Endothelial cell of umbilical vein (primary cell): ENCODE results near the gene UVRAG. TPM values are rescaled to one million over a fixed set of nuclear protein-coding genes. Genes with fewer than 3 reads are reported as not detected.

Experiments used
- BruUV-seq: library from RNA; stranded (reverse); fragments of 400-500 nt; replicated peaks from 2 replicates; lab custom pipeline; 2021; lab: Mats Ljungman, UMichigan
- CTCF ChIA-PET: fragments of 300-600, 350-600 bp; sonication (Branson Sonifier 250); formaldehyde crosslinking; loops from one replicate; lab custom pipeline; 2021; ENCODE audit warnings: antibody characterized with exemption, inconsistent platforms; lab: Charles Lee
- POLR2A ChIA-PET: fragments of 300-600, 350-600 bp; sonication (Branson Sonifier 250); formaldehyde crosslinking; loops from one replicate; lab custom pipeline; 2021; ENCODE audit warnings: antibody characterized with exemption, inconsistent platforms; lab: Charles Lee
- DNase-seq: peaks from one replicate; pipeline ENCODE4 v3.0.0-alpha.2; 2011; ENCODE audit warnings: low read depth, low spot score
- FAIRE-seq: peaks from 2 replicates; lab custom pipeline; 2011; peaks lifted over from hg19 to GRCh38; lab: Jason Lieb, UNC
- H2AFZ ChIP-seq: 2 replicates; pipeline ENCODE4 v1.6.0; 2012; ENCODE audit warnings: low read depth, low read length, control low read depth, inconsistent platforms
- H3K27ac ChIP-seq: 2 replicates; pipeline ENCODE4 v1.5.1; 2011; ENCODE audit warnings: low read depth, mild to moderate bottlenecking, control low read depth, low read length, moderate library complexity; ENCODE audit not compliant: insufficient read depth
- H3K27me3 ChIP-seq, 2 experiments: 2 replicates each; pipeline versions ENCODE4 v1.6.0 to v1.6.1; 2011; ENCODE audit warnings: low read length in 2 of 2, mixed read lengths in 1 of 2; ENCODE audit not compliant: control insufficient read depth in 2 of 2, insufficient read depth in 2 of 2
- H3K36me3 ChIP-seq, 2 experiments: 2 replicates in 1 of 2; 3 replicates in 1 of 2; pipeline ENCODE4 v1.5.1; 2011; ENCODE audit warnings: low read length in 2 of 2, mild to moderate bottlenecking in 1 of 2, moderate library complexity in 1 of 2; ENCODE audit not compliant: control insufficient read depth in 2 of 2, insufficient read depth in 2 of 2; ENCODE audit errors: extremely low read depth in 1 of 2
- H3K4me1 ChIP-seq: 3 replicates; pipeline ENCODE4 v1.5.1; 2011; ENCODE audit warnings: mild to moderate bottlenecking, low read length; ENCODE audit not compliant: control insufficient read depth, insufficient read depth; ENCODE audit errors: extremely low read depth
- H3K4me2 ChIP-seq: 2 replicates; pipeline ENCODE4 v1.6.1; 2011; ENCODE audit warnings: low read length, control low read depth, mixed read lengths; ENCODE audit not compliant: insufficient read depth
- H3K4me3 ChIP-seq, 3 experiments: fragments of 200-600 bp in 1 of 3; sonication (generic), shearing (Covaris generic) in 1 of 3; replicated peaks in 1 of 3; 2 replicates each; pipeline ENCODE4 v1.5.1; 2011 to 2016; ENCODE audit warnings: control low read depth in 3 of 3, low read length in 3 of 3, mild to moderate bottlenecking in 2 of 3, inconsistent platforms in 1 of 3, low read depth in 1 of 3, moderate library complexity in 1 of 3; ENCODE audit not compliant: insufficient read depth in 1 of 3
- H3K79me2 ChIP-seq: 2 replicates; pipeline ENCODE4 v1.6.0; 2012; ENCODE audit warnings: low read length, inconsistent platforms; ENCODE audit not compliant: control insufficient read depth, insufficient read depth
- H3K9ac ChIP-seq: replicated peaks from 2 replicates; pipeline ENCODE3; 2011; ENCODE audit warnings: low read length, control low read depth; ENCODE audit not compliant: insufficient read depth; ENCODE audit errors: extremely low read depth
- H3K9me1 ChIP-seq: replicated peaks from 3 replicates; pipeline ENCODE4 v1.6.0; 2011; ENCODE audit warnings: mild to moderate bottlenecking, low read length; ENCODE audit not compliant: control insufficient read depth, insufficient read depth; ENCODE audit errors: extremely low read depth
- H3K9me3 ChIP-seq: replicated peaks from 2 replicates; pipeline ENCODE4 v1.5.1; 2012; ENCODE audit warnings: low read length, inconsistent platforms; ENCODE audit not compliant: control insufficient read depth, insufficient read depth
- H4K20me1 ChIP-seq: replicated peaks from 2 replicates; pipeline ENCODE3; 2011; ENCODE audit warnings: mild to moderate bottlenecking, low read length; ENCODE audit not compliant: control insufficient read depth, insufficient read depth; ENCODE audit errors: extremely low read depth
- FOS ChIP-seq: IDR thresholded peaks from 2 replicates; pipeline ENCODE4 v1.6.1; 2011; ENCODE audit warnings: mild to moderate bottlenecking, low read length, moderate library complexity, borderline replicate concordance; ENCODE audit not compliant: insufficient read depth
- JUN ChIP-seq: IDR thresholded peaks from 2 replicates; pipeline ENCODE4 v1.6.1; 2011; ENCODE audit warnings: borderline replicate concordance, low read depth; ENCODE audit not compliant: insufficient read length, insufficient read depth
- MYC ChIP-seq: IDR thresholded peaks from one replicate; pipeline ENCODE4 v1.6.1; 2011; ENCODE audit warnings: mild to moderate bottlenecking, low read depth, low read length
- POLR2AphosphoS5 ChIP-seq: IDR thresholded peaks from 2 replicates; pipeline ENCODE4 v1.6.1; 2012; ENCODE audit warnings: low read depth, mild to moderate bottlenecking, control low read depth, low read length, moderate library complexity; ENCODE audit not compliant: insufficient read depth
- dilution Hi-C: fragments of 300-500 bp; cut with MboI; formaldehyde crosslinking; loops from one replicate; pipeline ENCODE4 v1.15.0; 2019; ENCODE audit warnings: low sequenced_read_pairs; ENCODE audit not compliant: extremely low pct_ligation_motif_present
- intact Hi-C: fragments of 100-400 bp; cut with micrococcal nuclease; formaldehyde crosslinking; loops from one replicate; pipeline ENCODE4 v1.10.0; 2022
- polyA plus RNA-seq, 4 experiments: library from polyadenylated mRNA; depleted of rRNA in 3 of 4; stranded (reverse) in 3 of 4; unstranded in 1 of 4; fragments of >200 nt; gene quantifications; 2 replicates each; pipeline versions ENCODE4 v1.2.1 to v1.2.3, GENCODE V29; 2011 to 2012; ENCODE audit warnings: missing spikeins in 1 of 4
- total RNA-seq: library from RNA; stranded (reverse); gene quantifications from 2 replicates; pipeline ENCODE4 v1.2.3, GENCODE V29; 2021
- TF ChIP-seq, protein P1 (sequence below): IDR thresholded peaks from 2 replicates; pipeline ENCODE4 v1.6.1; 2011; ENCODE audit not compliant: insufficient read depth, insufficient read length

The UVRAG gene
- total and polyA plus RNA-seq, 2 donors (not counting 3 experiments of a cell fraction or from before 2014, with no cell fraction given), result 21.2 to 65.6 TPM

DNA sequence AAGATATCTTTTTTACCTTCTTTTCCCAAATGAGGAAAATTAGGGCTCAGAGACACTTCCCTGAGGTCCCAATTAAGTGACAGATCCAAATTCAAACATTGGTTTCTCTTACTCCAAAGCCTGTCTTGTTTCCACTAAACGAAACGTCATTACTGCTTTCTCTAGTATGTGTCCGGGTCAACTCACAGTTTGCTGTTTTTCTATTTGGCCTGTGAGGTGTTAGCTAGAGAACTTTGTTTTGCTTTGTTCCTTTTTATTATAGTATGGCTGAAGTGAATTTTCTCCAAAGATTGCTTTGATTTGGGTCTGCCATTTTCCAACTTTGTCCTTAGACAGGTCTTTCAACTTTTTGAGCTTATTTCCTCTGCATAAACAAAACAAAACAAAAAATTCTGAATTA, 179.6 kb downstream of the UVRAG start:
- ChIA-PET POLR2A (no interaction called here), CTCF (interaction anchor here (1.9 kb wide), 1 partner anchor 11 kb away, joined by 5 read pairs; no protein-coding TSS in a partner anchor)
- dilution Hi-C loops, result no loop called here

DNA sequence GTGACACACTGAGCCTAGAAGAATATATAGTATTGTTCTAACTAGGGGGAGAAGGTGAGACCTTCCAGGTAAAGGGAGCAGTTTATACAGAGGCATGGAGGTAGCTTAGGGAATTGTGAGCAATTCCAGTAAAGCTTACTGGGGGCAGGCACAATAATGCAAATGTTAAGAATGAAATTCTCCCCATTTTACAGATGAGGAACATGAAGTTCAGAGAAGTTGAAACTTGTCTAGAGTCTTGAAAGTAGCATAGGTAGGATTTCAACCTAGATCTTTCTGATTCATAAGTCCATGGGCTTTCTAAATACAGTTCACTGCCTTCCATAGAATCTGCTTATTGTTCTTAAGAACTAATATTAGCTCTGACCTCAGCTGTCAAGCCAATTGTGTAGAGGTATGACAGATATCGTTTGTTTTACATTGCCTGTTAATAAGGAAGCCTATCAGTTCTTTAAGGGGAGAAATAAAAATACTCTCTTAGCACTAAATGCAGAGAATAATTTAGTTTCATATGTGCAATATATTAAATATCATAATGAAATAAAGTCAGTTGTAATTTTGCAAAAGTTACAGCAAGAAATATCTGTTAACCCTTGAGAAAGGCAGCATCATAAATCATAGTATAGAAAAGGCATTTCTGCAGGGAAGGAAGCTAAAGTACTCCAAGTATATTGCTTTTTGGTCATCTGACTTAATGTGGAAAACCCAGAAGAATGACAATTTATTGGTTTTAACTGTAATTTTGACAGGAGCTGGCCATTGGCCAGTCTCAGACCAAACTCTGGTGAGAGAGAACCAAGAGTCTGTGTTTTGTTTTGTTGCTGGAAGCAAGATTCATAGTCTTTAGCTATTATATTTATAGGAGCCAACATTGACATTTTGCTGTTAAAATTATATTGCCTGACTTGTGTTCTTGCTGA, 181.8 kb downstream of the UVRAG start:
- Histone ChIP-seq H3K79me2 (peaks cover 13% of the 10 kb centered on the region), H3K9me1 (no peaks in the 10 kb centered on the region), H3K4me3 (no peak overlapping the region), H3K27ac (no peak overlapping the region), H3K4me1 (no peaks in the 10 kb centered on the region), H2AFZ (no peak overlapping the region), H3K36me3 (no peaks in the 10 kb centered on the region), H3K4me2 (no peak overlapping the region), H3K9me3 (no peaks in the 10 kb centered on the region), H3K9ac (no peak overlapping the region), H4K20me1 (peaks cover 4% of the 10 kb centered on the region), H3K27me3 (no peaks in the 10 kb centered on the region)
- DNase-seq (peak; percentile 64), FAIRE-seq (no peak)
- dilution Hi-C loops, result no loop called here
- no TSS peak for BruUV-seq
- TF ChIP-seq POLR2AphosphoS5, result no peak
- peak; percentile 14 for TF ChIP-seq JUN
- no peak for TF ChIP-seq FOS
- ChIA-PET CTCF (interaction anchor here (0.9 to 2.1 kb wide), 4 partner anchors 11 to 156 kb away, joined by 3 to 8 read pairs (median 4); no protein-coding TSS in a partner anchor), POLR2A (no interaction called here)
- intact Hi-C loops, result no loop called here

More for the DNA sequence above, 179.6 kb downstream of the UVRAG start:
- H3K36me3 ChIP-seq, result no peaks in the 10 kb centered on the region
- FAIRE-seq (no peak), DNase-seq (no peak)
- no peak overlapping the region for H2AFZ ChIP-seq
- H3K79me2 ChIP-seq, result peaks cover 22% of the 10 kb centered on the region
- TF ChIP-seq, protein P1, sequence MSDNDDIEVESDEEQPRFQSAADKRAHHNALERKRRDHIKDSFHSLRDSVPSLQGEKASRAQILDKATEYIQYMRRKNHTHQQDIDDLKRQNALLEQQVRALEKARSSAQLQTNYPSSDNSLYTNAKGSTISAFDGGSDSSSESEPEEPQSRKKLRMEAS, result no peak
- TF ChIP-seq MYC, result no peak
- no peak overlapping the region for H3K9ac ChIP-seq
- H3K9me3 ChIP-seq, result no peaks in the 10 kb centered on the region
- H3K4me1 ChIP-seq, result no peaks in the 10 kb centered on the region
- no peak overlapping the region for H3K4me2 ChIP-seq
- no peak overlapping the region for H3K27ac ChIP-seq
- no peak overlapping the region for H3K4me3 ChIP-seq
- no peaks in the 10 kb centered on the region for H3K27me3 ChIP-seq
- peaks cover 4% of the 10 kb centered on the region for H4K20me1 ChIP-seq
- BruUV-seq, result no TSS peak
- intact Hi-C loops, result no loop called here
- no peaks in the 10 kb centered on the region for H3K9me1 ChIP-seq
